Measurements from ENCODE around the gene TNFRSF14.

TNFRSF14 gene

DNA sequence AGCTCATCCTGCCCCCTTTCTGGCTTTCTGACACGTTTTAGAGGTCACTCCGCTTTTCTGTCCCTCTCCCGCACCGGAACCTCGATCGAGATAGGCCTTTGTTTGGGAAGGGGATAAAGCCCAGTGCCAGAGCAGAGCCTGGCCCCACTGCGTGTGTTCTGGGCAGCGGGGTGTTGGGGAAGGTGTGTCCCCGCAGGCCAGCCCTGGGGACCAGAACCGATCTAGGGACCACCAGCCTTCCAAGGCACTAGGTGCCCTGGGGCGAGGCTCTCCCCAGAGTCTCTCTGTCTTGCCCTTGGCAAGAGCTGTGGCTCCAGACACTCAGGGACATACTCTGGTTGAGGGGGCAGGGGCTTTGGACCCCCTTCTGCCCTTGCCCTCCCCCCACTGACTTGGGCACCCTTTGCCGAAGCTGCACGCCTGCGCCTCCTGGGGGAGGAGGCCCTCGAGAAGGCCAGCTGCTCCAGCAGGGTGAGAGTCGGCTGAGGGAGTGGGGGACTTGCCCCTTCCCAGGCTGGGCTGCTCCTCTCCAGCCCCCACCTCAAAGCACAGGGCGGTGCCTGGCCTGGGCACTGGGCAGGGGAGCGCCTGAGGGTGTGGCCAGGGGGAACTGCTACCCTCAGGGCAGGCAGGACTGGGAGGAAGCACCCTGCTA lies 46.8 kb downstream of the TNFRSF14 start:
- no peak for DNase-seq (ENCODE audit: low read depth)

DNA sequence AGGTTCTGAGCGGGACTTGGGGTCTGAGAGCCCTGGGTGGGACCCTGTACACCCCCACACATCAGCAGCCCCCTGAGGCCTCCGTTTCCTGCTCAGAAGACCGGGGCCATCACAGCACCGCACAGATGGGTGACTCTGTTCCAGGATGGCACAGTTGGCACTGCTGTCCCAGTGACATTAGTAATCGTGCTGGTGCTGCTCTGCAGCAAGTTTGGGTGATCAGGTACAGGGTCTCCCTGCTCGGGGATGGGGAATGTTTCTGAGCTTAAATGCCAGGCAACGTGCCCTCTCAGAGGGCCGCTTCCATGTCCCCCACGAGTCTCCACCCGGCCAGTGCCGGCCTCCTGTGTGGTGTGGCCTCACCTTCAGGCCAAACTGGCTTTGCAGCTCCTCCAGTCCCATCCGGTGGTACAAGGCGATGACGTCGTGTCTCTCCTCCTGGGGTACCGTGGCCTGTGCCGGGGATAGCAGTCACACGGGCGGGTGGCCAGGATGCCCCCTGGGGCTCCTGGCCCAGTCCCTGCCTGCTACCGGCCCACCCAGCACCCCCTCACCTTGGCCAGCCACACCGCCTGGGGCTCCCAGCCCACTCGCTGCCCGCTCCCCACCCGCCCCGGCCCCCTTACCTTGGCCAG lies 47.5 kb downstream of the TNFRSF14 start:
- no peak for DNase-seq (ENCODE audit: low read depth)

DNA sequence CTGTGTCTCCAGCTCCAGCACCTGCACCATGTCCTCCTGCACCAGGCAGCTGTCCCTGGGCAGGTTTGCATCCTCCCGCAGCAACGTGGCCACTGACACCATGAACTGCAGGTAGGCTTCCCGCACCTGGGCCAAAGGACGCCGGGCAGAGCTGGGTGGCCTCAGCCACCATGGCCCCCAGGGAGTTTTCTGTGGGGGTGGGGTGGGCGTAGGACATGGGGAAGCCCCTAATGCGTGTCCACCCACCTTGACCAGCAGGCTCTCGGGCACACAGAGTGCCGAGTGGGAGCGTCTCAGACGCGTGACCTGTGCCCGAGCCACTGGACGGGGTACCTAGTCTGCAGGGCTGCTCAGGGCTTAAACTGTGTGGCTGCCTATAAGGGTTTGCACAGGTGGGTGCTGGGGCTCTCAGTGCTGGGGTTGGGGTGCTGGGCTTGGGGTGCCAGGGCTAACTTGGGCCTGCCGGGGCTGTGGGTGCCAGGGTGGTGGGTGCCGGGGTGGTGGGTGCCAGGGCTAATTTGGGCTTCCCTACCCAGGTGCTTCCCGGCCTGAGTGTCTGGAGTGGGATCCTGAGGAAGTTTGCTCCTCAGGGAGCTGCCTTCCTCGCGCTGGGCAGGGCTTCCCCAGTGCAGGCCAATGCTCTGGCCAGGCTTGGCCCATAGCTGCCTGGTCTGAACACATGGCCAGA lies 48.1 kb downstream of the TNFRSF14 start:
- no peak for DNase-seq (ENCODE audit: low read depth)

DNA sequence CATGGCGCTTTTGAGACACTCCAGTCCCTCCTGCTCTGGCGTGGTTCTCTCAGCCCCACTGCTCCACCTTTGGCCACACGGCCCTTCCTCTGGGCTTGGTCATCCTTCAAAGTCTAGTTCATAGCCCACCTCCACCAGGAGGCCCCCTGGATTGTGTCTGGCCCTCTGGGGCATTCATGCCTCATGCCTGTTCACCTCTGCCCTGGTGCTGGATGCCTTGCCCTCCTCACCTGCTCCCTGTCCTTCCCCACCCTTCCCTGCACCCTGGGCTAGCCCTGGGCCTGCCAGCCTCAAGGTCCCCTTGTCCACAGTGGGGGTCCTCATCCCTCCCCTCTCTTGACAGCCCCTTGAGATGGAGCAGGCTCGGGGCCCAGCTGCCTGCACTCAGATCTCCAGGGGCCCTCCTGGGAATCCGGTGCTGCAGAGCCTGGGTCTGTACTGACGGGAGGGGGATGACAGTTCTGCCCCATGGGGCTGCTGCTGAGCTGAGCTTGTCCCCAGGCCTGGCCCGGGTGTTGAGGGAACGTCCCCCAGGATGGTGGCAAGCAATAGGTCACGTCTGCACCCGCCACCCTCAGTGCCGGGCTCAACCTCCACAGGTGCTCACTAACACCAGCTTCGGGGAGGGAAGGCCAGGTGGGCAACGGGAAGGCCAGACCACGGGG lies 48.8 kb downstream of the TNFRSF14 start:
- no peak for DNase-seq (ENCODE audit: low read depth)

DNA sequence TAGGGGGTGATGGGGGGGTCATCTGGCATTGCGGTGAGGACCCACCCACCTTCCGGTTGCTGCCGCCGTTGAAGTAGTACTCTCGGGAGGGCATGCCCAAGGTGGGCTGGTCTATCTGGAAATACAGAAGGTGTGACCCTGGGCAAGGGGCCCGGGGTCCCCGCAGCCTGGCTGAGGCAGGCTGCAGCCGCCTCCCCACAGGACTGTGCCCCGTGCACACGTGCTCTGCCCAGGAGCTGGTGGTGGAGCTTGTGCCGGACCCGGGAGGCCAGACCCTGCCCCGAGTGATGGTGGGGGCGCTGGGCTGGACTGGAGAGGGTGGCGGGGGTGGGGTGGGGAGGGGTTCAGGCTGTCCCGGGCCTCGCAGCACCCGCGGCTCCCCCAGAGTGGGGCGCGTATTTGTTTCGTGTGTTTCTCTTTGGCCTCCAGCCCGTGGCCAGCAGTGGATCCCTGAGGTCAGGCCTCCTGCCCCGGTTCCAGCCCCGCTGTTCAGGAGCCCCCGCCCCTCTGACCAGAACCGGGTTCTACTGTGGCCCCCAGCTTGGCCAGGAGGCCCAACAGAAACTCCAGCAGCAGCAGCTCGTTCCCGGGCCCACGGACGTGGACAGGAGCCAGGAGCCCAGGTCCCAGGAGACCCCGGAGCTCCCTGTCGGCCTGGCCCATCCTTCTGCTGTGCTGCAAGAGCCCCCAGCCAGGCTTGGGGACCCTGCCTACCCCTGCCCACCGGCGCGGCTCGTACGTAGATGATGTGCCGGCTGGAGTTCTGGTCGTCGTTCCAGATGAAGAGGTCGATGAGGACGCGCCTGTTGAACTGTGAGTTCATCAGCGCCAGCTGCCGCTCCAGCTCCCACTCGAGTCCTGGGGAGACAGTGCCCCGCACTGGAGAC lies 49.6 kb downstream of the TNFRSF14 start:
- no peak for DNase-seq (ENCODE audit: low read depth)

DNA sequence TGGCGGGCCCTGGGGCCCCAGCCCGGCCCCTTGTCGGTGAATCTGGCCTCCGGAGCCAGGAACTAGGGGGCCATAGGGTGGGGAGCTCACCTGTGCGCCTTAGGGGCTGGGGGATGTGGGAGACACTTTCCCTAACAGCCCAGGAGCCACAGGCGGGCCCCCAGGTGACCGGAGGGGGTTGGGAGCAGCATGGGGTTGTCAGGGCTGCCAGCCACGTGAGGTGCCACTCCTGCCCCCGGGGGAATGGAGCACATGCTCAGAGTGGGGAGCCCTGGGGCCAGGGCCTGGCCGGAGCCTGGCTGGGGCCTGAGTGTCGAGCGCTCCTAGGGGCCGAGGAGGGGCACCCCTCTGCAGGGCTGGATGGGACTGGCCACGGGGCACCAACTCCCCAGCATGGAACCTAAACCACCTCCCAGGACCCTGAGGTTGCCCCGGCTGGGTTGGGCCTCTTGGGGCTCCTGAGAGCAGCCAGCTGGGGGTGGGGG lies 50.3 kb downstream of the TNFRSF14 start:
- DNase-seq (ENCODE audit: low read depth): no peak

DNA sequence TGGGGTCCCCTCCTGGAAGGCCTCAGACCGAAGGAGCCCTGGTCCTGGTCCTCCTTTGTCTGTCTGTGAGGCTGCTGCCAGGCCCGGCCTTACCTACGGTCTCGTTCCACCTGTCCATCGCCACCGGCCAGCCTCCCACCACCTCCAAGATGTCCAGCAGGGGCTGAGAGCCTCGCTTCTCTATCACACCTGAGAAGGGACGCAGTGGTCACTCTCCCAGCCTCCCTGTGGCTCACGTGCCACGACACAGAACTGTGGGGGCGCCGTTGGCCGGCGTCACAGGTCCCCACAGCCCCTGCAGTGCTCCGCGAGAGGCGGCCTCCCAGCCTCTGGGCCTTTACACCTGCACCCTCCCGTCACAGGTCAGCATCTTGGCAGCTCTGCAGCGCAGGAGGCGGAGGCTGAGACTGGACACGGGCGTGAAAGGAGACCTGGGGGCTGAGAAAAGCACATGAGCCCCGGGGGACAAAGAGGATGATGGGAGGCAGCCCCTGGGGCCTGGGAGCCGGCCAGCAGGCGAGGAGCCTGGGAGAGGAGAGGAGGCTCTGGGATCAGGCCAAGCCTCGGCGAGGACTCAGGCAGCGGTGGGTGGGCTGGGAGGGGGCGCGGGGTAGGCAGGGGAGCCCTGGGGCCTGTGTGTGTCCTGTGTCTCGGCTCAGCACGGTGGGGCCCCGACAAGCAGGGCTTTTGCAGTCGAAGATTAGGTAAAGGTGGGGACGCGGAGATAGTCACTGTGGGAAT lies 50.9 kb downstream of the TNFRSF14 start:
- DNase-seq (ENCODE audit: low read depth): no peak

DNA sequence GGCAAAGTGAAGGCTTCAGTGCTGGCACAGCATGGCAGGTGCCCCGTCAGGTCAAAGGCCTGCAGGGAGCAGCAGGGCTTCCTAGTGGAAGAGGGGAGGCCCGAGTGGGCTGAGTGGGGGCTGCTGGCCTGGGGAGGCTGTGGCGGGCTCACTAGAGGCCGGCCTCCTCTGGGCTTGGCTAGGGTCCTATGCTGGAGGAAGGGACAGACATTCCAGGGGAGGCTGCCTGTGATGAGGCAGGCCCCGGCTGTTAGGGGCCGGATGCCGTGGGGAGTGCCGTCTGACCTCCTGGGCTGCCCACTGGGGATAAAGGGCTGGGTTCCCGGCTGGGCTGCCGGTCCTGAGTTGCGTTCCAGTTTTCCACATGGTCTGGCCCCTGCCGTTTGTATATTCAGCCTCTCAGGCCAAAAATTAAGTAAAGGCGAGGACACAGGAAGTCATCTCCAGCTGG lies 51.5 kb downstream of the TNFRSF14 start:
- DNase-seq (ENCODE audit: low read depth): no peak

DNA sequence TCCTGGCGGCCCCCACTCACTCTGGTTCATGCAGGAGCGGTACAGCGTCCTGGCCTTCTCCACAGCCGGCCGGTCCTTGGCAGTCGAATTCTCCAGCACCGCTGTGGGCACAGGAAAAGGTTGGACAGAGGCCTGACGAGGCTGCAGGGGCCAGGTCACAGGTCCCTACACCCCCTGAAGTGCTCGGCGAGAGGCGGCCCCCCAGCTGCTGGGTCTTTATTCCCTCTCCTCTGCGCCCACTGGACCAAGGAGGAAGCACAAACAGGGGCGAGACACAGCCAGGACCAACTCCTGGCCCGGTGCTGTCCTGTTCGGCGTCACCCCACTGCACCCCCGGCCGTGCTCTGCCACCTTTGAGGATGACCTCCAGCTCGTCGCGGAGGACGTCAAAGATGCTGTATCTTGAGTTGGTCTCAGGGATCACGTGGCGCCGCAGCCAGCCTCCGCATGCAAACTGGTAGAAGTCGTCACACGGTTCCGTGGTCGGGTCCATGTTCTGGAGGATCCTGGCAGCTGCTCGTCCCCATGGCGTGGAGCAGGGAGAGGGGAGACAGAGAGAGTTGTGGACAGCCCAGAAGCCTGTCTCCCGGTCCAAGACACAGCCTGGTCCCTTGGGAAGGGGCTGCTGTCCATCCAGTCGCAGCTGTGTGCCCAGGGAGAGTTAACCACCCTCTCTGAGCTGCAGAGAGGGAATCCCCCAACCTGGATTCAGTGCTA lies 53.3 kb downstream of the TNFRSF14 start:
- DNase-seq (ENCODE audit: low read depth): no peak

DNA sequence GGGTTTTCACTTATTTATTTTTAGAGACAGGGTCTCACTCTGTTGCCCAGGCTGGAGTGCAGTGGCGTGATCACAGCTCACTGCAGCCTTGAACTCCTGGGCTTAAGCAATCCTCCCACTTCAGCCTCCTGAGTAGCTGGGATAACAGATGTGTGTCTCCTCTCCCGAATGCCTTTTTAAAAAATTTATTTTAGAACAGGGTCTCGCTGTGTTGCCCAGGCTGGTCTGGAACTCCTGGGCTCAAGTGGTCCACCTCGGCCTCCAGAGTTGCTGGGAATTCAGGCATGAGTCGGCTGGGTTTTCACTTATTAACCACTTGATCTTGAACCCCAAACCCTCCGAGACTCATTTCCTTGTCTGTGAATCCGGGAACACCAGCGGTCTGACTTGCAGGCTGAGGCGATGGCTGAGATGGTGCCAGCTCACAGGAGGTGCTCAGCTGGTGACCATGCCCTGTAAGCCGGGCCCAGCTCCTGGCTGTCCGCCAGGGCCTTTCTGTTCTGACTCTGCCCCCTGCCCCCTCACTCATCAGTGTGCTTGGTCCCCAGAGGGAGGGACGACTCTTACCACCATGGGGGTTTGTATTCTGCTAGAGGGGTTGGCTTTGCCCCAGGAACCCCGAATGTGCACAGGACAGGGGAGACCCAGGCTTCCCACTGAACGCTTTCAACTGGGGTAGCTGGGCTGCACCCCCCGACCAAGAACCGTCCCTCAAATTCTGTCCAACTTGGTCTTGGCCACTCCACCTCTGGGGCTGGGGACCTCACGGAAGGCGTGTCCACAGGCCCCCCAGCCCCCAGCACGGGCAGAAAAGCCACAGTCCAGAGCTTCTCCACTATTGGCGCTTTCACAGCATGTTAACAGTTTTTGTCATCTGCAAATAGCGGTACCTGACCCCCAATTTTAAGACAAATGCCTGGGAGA lies 54.1 kb downstream of the TNFRSF14 start:
- no peak for DNase-seq (ENCODE audit: low read depth)

DNA sequence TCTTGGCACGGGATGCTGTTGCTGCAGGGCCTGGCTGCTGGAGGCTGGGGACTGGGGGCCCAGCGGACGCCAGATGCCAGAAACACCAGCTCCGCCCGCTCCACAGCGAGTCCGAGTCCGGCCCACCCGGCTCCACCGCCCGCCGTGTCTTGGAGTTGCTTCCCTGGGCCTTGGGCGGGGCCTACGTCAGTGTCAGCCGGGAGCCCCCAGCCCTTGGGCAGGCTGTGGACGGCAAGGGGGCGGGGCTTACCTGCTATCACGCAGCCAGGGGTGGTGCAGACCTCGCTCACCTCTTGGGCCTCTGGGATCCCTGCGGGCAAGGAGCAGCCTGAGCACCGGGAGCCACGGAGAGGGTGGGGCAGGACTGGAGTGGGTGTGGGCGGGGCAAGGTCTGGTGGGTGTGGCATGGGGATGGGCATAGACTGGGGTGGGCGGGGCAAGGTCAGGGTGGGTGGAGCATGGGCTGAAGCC lies 54.9 kb downstream of the TNFRSF14 start:
- DNase-seq (ENCODE audit: low read depth): no peak

DNA sequence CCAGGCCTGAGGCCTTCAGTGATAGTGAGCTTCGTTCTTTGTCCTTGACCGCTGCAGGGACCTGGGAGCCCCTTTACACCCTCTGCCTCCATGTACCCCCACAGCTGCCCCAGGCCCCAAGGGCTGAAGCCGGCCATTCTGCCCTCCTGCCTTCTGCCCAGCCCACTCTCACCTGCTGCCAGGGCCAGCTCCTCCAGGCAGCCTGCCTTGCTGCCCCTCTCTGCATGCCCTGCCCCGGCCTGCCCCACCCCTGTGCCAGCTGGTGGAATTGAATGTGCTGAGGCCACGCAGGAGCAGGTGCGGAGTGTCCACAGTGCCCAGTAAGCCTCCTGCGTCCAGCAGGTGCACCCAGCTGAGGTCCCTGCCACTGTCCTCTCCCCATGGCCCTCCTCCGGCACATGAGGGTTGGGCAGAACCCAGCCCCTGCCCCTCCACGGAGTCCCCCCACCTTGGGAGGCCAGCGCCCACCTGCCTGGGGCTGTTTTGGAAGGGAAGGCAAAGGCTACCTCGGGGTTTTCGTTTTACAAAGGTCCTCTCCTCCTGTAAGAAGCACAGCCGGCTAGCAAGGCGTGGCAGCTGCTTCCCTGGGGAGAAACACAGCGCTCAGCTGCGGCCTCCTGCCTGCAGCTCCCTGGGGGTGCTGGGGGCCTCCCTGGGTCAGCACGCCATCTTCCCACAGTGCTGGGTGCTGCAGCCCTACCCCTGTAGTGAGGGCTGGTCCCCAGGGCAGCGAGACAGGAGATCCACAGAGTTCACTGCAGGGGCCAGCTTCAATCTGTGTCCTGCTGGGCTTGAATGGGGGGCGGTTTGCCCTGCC lies 55.7 kb downstream of the TNFRSF14 start:
- DNase-seq (ENCODE audit: low read depth): no peak

DNA sequence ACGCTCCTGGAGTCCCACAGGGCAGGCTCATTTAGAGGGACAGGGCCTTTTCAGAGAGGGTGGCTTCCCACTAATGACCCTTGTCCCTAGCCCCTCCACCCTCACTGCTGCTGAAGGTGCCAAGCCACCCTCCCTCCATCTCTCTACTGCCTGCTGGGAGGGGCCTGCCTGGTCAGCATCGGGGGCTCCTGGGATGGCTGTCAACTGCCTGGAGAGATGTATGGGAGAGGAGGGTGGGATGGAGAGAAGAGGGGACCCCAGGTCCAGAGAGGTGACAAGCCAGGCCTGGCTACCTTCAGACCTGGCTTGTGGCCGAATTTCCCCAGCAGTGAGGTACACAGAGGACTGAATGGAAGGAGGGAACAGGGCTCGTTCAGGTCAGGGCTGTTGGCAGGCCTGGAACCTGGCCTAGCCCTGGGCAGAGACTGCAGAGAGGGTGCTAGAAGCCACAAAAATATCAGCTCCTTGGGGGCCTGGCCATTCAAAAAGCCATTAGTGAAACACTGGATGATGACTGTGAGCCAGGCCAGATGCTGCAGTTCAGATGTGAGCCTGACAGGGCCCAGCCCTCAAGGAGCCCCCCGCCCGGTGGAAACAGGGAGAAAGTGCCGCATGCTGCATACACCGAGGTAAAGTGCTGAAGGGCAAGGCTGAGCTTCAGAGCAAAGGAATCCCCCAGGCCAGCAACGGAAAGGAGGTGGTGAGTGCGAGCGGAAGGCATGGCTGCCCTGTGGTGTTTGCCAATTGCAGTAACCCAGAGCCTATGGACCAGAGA lies 56.6 kb downstream of the TNFRSF14 start:
- DNase-seq (ENCODE audit: low read depth): no peak
